ENCODE results near the gene CDH13.
A peak's percentile ranks its signal among the peaks of the same experiment; 100 is the strongest.

CDH13 gene

DNA sequence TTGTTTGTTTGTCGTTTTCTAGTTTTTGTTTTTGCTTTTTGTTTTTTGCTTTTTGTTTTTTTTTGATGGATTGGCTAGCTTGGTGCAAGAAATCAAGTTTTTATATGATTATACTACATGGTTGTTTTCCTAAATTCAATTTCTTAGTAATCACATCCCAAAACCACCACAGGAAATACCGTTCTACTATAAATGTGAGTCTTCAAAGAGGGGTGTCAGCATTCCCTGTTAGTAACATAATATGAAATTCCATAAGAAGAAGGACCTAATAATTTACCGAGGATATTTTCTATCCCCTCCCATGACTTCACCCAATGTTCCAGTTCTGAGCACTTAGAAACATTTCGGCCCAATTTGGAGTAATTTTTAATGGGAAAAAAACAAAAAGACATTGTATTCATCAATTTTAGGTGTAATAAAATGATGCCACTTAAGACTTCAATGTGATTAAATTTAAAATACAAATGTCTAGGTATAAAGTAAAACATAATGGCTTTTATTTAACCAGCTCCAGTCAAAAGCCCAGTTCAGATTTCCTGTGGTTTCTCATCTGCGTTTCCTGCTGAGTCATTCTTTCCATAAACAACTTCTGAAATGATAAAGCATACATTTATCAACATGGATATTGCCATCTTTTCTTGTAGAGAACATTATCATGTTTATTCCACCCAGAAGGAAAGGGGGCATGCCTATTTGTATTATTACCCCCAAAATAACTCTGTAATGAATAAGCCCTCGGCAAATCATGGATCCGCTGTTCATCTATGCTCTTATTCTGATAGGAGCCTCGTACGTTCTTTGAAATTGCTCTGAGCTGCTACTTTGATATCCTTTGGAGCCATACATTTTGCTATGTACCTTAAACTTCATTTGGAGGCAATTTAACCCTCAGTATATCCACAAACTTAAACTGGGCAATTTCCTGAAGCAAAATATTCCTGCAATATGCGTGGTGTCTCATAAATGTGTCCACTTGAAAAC, 1209.1 kb downstream of the CDH13 start:
- peak in 1 of 2 donors; percentile 17 for DNase-seq

DNA sequence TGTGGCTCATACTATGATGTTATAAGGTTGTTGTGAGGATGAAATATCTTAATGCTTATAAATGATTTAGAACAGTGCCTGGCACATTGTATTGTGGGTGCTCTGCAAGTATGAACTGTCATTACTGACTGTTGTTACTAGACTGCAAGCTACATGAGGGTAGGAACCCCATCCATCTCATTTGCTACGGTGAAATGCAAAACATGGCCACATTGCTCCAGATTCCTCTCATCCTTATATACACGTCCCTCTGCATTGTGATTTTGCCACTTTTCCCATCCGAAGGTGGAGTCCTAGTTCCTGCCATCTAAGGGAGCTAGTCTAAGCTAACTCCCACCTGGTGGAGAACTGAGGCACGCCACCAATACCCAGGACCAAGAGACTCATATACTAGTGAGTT, 1210.8 kb downstream of the CDH13 start:
- DNase-seq = no peak

DNA sequence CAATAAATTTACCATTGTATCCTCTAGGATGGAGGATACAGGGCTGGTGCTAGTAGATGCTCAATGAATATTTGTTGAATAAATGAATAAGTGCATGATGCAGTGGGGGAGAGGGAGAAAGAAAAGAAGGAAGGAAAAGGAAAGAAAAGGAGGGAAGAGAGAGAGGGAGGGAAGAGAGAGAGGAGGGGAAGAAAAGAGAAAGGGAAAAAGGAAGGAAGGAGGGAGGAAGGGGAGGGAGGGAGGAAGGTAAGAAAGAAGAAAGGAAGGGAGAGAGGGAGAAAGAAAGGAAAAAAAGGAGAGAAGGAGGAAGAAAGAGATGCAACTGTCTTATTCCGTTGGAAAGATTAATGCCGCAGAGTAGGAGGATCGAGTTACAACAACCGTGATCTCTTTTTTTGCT, 1211.4 kb downstream of the CDH13 start:
- DNase-seq = no peak

DNA sequence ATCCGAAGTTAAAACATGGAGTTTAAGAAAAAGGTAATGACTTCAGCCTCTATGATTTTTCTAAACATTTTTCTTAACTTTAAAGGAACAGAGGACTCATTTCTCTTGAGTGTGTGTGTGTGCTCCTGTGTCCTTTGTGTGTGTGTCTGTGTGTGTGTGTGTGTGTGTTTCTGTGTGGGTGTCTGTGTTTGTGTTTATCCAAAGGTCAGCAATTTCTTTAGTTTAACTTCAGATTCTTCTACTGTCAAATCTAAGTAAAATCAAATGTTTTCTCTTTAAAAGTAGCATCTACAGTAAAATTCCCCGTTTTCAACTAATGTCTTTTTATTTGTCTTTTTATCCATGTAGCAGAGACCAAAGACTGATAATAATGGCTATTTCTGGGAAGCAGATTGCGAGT, 1212.8 kb downstream of the CDH13 start:
- no peak for DNase-seq

DNA sequence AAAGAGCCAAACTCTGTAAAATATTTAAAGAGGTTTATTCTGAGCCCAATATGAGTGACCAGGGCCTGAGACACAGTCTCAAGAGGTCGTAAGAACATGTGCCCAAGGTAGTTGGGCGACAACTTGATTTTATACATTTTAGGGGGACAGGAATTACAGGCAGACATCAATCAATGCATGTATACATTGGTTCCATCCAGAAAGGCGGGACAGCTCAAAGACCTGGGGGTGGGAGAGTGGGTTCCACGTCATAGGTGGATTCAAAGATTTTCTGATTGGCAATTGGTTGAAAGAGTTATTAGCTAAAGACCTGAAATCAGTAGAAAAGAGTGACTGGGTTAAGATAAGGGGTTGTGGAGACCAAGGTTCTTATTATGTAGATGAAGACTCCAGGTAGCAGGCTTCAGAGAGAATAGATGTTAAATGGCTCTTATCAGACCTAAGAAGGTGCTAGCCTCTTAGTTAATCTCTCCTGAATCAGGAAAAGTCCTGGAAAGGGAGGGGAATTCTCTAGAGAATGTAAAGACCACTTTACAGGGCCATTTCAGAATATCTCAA, 1213.4 kb downstream of the CDH13 start:
- no peak for DNase-seq

DNA sequence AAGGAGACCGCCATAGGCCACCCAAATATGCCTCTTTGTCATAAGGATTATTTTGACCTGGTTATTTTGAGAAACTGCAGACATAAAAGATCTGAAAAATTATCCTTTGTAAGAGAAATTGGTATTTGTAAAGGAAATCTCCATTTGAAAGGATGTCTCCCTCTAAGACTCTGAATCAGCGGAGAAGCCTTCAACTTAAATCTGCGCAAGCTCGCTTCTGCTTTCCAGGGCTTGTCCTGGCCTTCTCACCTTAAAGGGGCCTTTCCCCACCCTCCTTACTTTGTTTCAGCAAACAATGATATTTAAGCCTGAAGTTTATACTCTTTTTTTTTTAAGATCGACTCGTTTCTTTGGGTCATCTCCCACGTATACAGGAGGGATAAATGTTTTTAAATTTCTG, 1215.5 kb downstream of the CDH13 start:
- DNase-seq = no peak

DNA sequence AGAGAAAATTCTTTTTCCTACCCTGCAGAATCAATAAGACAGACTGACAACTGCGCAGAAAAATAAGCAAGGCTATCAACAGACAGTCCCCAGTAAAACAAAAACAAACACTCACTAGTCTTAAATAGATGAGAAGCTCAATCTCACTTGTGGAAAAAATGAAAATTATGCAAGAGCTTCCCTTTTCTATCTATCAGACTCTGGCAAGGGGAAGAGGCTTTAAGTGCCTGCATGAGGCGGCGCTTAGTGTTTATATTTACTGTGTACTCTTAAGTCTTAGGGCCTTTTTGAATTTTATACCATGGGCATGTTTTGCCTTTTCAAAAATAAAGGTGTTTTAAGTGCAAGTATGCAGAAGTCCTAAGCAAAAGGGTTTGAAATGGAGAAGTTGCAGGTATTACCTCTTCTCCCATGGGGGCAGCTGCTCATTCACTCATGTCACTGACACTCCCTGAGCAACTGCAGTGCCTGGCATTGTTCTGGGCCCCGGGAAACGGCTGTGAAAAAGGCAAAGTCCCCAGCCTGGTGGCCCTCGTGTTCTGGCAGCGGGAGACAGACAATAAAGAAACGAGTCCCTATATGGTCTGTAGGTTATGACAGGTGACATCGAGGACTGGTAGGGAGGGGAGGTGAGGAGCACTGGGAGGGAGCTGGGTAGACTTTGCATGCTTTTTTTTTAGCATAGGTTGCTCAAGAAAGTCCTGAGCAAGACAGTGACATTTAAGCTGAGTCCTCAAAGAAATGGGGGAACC, 1216.2 kb downstream of the CDH13 start:
- peak in 1 of 2 donors; percentile 31 for DNase-seq

DNA sequence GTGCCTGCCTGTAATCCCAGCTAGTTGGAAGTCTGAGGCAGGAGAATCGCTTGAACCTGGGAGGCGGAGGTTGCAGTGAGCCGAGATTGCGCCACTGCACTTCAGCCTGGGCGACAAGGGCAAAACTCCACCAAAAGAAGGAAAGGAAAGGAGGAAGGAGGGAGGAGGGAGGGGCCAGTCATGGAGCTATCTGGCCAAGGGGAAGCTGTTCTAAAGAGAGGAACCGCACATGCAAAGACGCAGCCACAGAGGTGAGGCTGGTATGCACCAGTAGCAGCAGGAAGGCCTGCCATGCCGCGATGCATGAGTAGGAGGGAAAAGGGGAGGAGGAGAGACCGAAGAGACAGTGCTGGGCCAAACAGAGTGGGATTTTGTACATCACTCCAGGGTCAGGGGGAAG, 1216.9 kb downstream of the CDH13 start:
- DNase-seq = no peak

DNA sequence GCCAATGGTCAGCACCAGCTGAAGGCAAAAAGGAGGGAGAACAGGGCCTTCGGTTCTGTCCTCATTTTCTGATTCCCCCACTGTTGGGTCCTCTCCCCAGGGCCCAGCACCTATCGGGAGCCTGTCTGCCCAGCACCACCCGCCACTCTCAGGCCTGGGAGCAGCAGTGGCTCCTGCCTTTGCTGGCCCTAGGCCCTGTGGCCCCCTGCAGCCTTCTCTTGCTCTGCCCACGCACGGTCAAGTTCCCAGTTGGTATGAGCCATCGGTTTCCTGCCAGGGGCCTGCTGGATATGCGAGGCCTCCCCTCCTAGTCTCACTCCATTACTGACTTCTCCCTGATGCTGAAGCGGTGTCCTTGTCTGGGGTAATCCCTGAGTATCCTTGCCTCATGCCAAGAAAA, 1218.5 kb downstream of the CDH13 start:
- DNase-seq = no peak

DNA sequence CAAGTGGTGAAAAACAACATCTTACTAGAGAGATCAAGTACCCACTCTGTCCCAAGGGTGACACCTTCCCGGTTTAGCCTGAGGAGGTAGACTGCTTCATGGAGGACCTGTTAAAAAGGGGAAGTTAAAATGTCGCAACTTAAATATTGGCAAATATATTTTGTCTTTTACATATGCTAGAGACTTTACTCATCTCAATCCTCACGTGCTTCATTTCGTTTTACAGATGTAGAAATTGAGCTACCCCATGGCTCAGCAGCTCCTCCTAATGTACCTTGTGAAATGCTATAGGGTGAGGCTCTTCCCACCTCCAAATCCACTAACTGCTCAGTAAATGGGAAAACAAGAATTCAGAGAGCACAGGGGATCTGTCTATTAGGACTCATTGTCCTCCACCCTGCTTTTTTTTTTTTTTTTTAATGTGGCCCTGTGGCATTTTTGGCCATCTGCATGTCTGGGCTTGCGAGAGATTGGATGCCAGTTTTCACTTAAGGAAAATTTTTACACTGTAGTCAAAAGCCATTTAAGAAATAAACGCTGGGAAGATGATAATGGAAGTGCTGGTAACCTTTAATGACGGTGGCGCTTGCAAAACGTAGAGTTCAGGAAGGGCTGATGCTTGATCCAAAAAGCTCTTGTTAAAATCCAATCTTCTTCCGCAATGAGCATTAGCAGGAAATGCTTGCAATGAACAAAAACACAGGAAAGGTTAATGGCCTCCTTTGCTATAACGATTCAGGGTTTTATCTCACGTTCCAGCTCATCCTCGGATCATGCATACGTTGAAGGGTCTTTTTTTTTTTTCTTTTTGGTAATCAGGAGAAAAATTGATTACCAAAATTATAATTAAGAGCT, 1220.8 kb downstream of the CDH13 start:
- DNase-seq = no peak

DNA sequence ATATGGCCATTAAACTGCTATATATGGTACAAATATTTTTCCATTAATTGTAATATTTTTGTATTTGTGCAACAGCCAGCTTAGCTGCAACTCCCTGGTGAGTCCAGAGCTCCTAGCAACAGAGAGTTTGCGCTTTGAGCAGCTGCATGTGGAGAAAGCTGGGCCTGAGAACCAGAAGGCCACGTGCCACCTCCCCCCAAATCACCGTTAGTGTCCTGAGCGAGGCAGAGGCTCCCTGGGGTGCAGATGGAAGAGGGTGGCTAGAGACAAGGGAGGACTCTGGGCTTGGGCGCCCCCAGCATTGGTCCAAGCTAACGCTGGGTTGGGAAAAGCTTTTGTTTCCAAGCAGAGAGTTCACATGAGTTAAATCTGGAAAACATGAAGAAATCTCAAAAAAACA, 1222.7 kb downstream of the CDH13 start:
- no peak for DNase-seq

Data from CD4-positive, alpha-beta T cell treated with Interferon alpha-2 for 1 hour (primary cell).